OCI-LY1 (cell line): ENCODE results near the gene WDR53.

Source experiments
- H2AFZ ChIP-seq: fragments of 200-600 bp; sonication (generic), shearing (Covaris generic); 2 replicates; pipeline ENCODE4 v1.6.0; 2014; ENCODE audit warnings: antibody characterized with exemption, mild to moderate bottlenecking, low read length
- H3F3A ChIP-seq: fragments of 200-600 bp; sonication (generic), shearing (Covaris generic); 2 replicates; pipeline ENCODE4 v1.6.0; 2014; ENCODE audit warnings: mild to moderate bottlenecking, antibody characterized with exemption, low read length, moderate library complexity; ENCODE audit not compliant: insufficient read depth
- H3K27ac ChIP-seq: fragments of 200-600 bp; sonication (generic); 2 replicates; pipeline ENCODE4 v1.5.1; 2014; ENCODE audit warnings: low read length, mixed run types, mild to moderate bottlenecking, low read depth; ENCODE audit not compliant: poor library complexity, severe bottlenecking
- H3K27me3 ChIP-seq: fragments of 200-600 bp; sonication (generic); 2 replicates; pipeline ENCODE4 v1.6.0; 2014; ENCODE audit warnings: antibody characterized with exemption, mild to moderate bottlenecking, low read length, moderate library complexity; ENCODE audit not compliant: insufficient read depth
- H3K36me3 ChIP-seq: fragments of 200-600 bp; sonication (generic); 2 replicates; pipeline ENCODE4 v1.6.1; 2014; ENCODE audit warnings: mild to moderate bottlenecking, antibody characterized with exemption, low read length, moderate library complexity, mixed read lengths; ENCODE audit not compliant: insufficient read depth
- H3K4me1 ChIP-seq: fragments of 200-600 bp; sonication (generic); 2 replicates; pipeline ENCODE4 v1.5.1; 2014; ENCODE audit warnings: mild to moderate bottlenecking, low read length, moderate library complexity; ENCODE audit not compliant: insufficient read depth, severe bottlenecking
- H3K4me2 ChIP-seq: fragments of 200-600 bp; sonication (generic), shearing (Covaris generic); 2 replicates; pipeline ENCODE4 v1.6.1; 2014; ENCODE audit warnings: low read length
- H3K4me3 ChIP-seq: fragments of 200-600 bp; sonication (generic); 2 replicates; pipeline ENCODE4 v1.5.1; 2014; ENCODE audit warnings: low read length, low read depth, mild to moderate bottlenecking, mixed read lengths; ENCODE audit not compliant: poor library complexity, severe bottlenecking
- H3K79me2 ChIP-seq: fragments of 200-600 bp; shearing (Covaris generic); 2 replicates; pipeline ENCODE4 v1.6.1; 2016; ENCODE audit warnings: mixed run types, low read length, mixed read lengths; ENCODE audit not compliant: insufficient read depth
- H3K9ac ChIP-seq: fragments of 200-600 bp; sonication (generic), shearing (Covaris generic); 2 replicates; pipeline ENCODE4 v1.6.1; 2014; ENCODE audit warnings: mild to moderate bottlenecking, low read length, mixed read lengths
- H3K9me2 ChIP-seq: fragments of 200-600 bp; sonication (generic), shearing (Covaris generic); 2 replicates; pipeline ENCODE4 v1.6.1; 2014; ENCODE audit warnings: low read depth, mild to moderate bottlenecking, low read length, mixed read lengths
- H3K9me3 ChIP-seq: fragments of 200-600 bp; shearing (Covaris generic); 2 replicates; pipeline ENCODE4 v1.6.1; 2014; ENCODE audit warnings: low read length, mixed read lengths
- H4K20me1 ChIP-seq: fragments of 200-600 bp; sonication (generic), shearing (Covaris generic); 2 replicates; pipeline ENCODE4 v1.6.0; 2016; ENCODE audit warnings: mild to moderate bottlenecking, low read length; ENCODE audit not compliant: insufficient read depth
- EZH2 ChIP-seq: fragments of 200-600 bp; sonication (generic), shearing (Covaris generic); IDR thresholded peaks from 2 replicates; pipeline ENCODE4 v1.8.0; 2017; ENCODE audit warnings: borderline replicate concordance, mixed run types, mild to moderate bottlenecking, antibody characterized with exemption, low read length, moderate library complexity, mixed read lengths
- TF ChIP-seq, protein P1 (sequence below): fragments of 200-600 bp; sonication (generic), shearing (Covaris generic); IDR thresholded peaks from 2 replicates; pipeline ENCODE4 v1.5.1; 2017; ENCODE audit warnings: mild to moderate bottlenecking, antibody characterized with exemption, low read length, moderate library complexity, mixed read lengths

WDR53 gene

GRCh38 chr3:196537319-196537984 lies 30.9 kb downstream of the WDR53 start:
- Histone ChIP-seq H3K27ac (no peak overlapping the region), H3K4me2 (no peak overlapping the region), H3K4me1 (no peaks in the 10 kb centered on the region), H3K27me3 (no peaks in the 10 kb centered on the region; the same call in 1 of the 2 replicates), H3K79me2 (no peaks in the 10 kb centered on the region), H4K20me1 (no peaks in the 10 kb centered on the region), H2AFZ (no peak overlapping the region), H3K9me2 (no peaks in the 10 kb centered on the region), H3K4me3 (no peak overlapping the region), H3K9me3 (no peaks in the 10 kb centered on the region), H3F3A (no peaks in the 10 kb centered on the region), H3K9ac (no peak overlapping the region), H3K36me3 (no peaks in the 10 kb centered on the region)
- TF ChIP-seq, protein P1, sequence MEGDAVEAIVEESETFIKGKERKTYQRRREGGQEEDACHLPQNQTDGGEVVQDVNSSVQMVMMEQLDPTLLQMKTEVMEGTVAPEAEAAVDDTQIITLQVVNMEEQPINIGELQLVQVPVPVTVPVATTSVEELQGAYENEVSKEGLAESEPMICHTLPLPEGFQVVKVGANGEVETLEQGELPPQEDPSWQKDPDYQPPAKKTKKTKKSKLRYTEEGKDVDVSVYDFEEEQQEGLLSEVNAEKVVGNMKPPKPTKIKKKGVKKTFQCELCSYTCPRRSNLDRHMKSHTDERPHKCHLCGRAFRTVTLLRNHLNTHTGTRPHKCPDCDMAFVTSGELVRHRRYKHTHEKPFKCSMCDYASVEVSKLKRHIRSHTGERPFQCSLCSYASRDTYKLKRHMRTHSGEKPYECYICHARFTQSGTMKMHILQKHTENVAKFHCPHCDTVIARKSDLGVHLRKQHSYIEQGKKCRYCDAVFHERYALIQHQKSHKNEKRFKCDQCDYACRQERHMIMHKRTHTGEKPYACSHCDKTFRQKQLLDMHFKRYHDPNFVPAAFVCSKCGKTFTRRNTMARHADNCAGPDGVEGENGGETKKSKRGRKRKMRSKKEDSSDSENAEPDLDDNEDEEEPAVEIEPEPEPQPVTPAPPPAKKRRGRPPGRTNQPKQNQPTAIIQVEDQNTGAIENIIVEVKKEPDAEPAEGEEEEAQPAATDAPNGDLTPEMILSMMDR, result peak; percentile 86
- TF ChIP-seq EZH2, result no peak

GRCh38 chr3:196533260-196533681 lies 35.1 kb downstream of the WDR53 start:
- no peak overlapping the region for H3K4me3 ChIP-seq
- TF ChIP-seq, protein P1, result no peak
- no peak for TF ChIP-seq EZH2
- H3K4me2 ChIP-seq, result no peak overlapping the region

GRCh38 chr3:196531418-196531817 lies 36.9 kb downstream of the WDR53 start:
- Histone ChIP-seq H3K36me3 (no peaks in the 10 kb centered on the region; the same call in 1 of the 2 replicates), H3K27ac (no peak overlapping the region), H3K9ac (no peak overlapping the region), H4K20me1 (no peaks in the 10 kb centered on the region), H3F3A (no peaks in the 10 kb centered on the region), H3K9me3 (peaks cover 4% of the 10 kb centered on the region; the same call in 1 of the 2 replicates), H3K79me2 (no peaks in the 10 kb centered on the region), H3K27me3 (peaks cover 5% of the 10 kb centered on the region; the same call in 1 of the 2 replicates), H2AFZ (no peak overlapping the region), H3K4me2 (no peak overlapping the region), H3K4me3 (no peak overlapping the region), H3K4me1 (peaks cover 19% of the 10 kb centered on the region), H3K9me2 (no peaks in the 10 kb centered on the region)
- TF ChIP-seq EZH2, result no peak
- TF ChIP-seq, protein P1, result no peak

More at GRCh38 chr3:196533260-196533681, 35.1 kb downstream of the WDR53 start:
- Histone ChIP-seq H3K27me3 (peaks cover 5% of the 10 kb centered on the region), H3K79me2 (no peaks in the 10 kb centered on the region), H3K9ac (no peak overlapping the region), H3K36me3 (no peaks in the 10 kb centered on the region; the same call in 1 of the 2 replicates), H3K27ac (no peak overlapping the region), H3K9me2 (no peaks in the 10 kb centered on the region), H3K4me1 (peaks cover 9% of the 10 kb centered on the region), H3F3A (no peaks in the 10 kb centered on the region), H2AFZ (no peak overlapping the region), H3K9me3 (peaks cover 4% of the 10 kb centered on the region; the same call in 1 of the 2 replicates), H4K20me1 (no peaks in the 10 kb centered on the region)
